ENCODE results near the gene ZNF80.
"Not testable (repeated sequence)": the region's sequence is repeated elsewhere in the genome, so short reads cannot be mapped to it uniquely, and the experiment has no call there.

The ZNF80 gene

DNA sequence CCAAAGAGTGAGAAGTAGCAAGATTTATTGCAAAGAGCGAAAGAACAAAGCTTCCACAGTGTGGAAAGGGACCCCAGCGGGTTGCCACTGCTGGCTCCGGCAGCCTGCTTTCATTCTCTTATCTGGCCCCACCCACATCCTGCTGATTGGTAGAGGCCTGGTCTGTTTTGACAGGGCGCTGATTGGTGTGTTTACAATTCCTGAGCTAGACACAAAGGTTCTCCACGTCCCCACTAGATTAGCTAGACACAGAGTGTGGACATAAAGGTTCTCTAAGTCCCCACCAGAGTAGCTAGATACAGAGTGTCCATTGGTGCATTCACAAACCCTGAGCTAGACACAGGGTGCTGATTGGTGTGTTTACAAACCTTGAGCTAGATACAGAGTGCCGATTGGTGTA, at the start of gene ZNF80:
ZNF80 (minus strand) TSS at position 101 of the 400 bp plus-strand sequence. CDS start 504 bp downstream, outside the sequence.
- H3K4me2 ChIP-seq (ENCODE audit: low read length); H3K9me3 ChIP-seq (ENCODE audit: control insufficient read depth, insufficient read depth, low read length); H3K27ac ChIP-seq (ENCODE audit: low read depth, low read length); H3F3A ChIP-seq (ENCODE audit: control insufficient read depth, insufficient read depth); H3K4me3 ChIP-seq (ENCODE audit: low read length); H3K9me2 ChIP-seq (replicated peaks; ENCODE audit: control insufficient read depth, low read length); H3K79me2 ChIP-seq (ENCODE audit: control insufficient read depth, low read length); H4K20me1 ChIP-seq (ENCODE audit: control insufficient read depth, insufficient read depth, low read depth, low read length); H3K4me1 ChIP-seq (ENCODE audit: control insufficient read depth, low read length); H3K36me3 ChIP-seq (ENCODE audit: control insufficient read depth, low read length); H3K27me3 ChIP-seq (ENCODE audit: control insufficient read depth, low read length): not testable (repeated sequence)

- Histone ChIP-seq H3F3A (ENCODE audit: control insufficient read depth, insufficient read depth) (no peaks in the 10 kb centered on the region), H3K9me3 (ENCODE audit: control insufficient read depth, insufficient read depth, low read length) (no peaks in the 10 kb centered on the region), H3K4me2 (ENCODE audit: low read length) (no peak overlapping the region), H3K9me2 (replicated peaks; ENCODE audit: control insufficient read depth, low read length) (no peaks in the 10 kb centered on the region), H3K4me3 (ENCODE audit: low read length) (no peak overlapping the region), H3K27me3 (ENCODE audit: control insufficient read depth, low read length) (no peaks in the 10 kb centered on the region), H3K36me3 (ENCODE audit: control insufficient read depth, low read length) (no peaks in the 10 kb centered on the region), H3K27ac (ENCODE audit: low read depth, low read length) (no peak overlapping the region), H4K20me1 (ENCODE audit: control insufficient read depth, insufficient read depth, low read depth, low read length) (no peaks in the 10 kb centered on the region), H3K79me2 (ENCODE audit: control insufficient read depth, low read length) (no peaks in the 10 kb centered on the region), H3K4me1 (ENCODE audit: control insufficient read depth, low read length) (peaks cover 10% of the 10 kb centered on the region)
- TF ChIP-seq, protein P1, sequence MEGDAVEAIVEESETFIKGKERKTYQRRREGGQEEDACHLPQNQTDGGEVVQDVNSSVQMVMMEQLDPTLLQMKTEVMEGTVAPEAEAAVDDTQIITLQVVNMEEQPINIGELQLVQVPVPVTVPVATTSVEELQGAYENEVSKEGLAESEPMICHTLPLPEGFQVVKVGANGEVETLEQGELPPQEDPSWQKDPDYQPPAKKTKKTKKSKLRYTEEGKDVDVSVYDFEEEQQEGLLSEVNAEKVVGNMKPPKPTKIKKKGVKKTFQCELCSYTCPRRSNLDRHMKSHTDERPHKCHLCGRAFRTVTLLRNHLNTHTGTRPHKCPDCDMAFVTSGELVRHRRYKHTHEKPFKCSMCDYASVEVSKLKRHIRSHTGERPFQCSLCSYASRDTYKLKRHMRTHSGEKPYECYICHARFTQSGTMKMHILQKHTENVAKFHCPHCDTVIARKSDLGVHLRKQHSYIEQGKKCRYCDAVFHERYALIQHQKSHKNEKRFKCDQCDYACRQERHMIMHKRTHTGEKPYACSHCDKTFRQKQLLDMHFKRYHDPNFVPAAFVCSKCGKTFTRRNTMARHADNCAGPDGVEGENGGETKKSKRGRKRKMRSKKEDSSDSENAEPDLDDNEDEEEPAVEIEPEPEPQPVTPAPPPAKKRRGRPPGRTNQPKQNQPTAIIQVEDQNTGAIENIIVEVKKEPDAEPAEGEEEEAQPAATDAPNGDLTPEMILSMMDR (IDR thresholded peaks at IDR 0.05; ENCODE audit: low read depth, low read length, poor library complexity, severe bottlenecking): no peak
- TF ChIP-seq EZH2phosphoT487 (IDR thresholded peaks at IDR 0.05; ENCODE audit: borderline replicate concordance, low read length): no peak
These were observed 48.9 kb upstream of the ZNF80 start for GRCh38 chr3:114286266-114286665.

DNA sequence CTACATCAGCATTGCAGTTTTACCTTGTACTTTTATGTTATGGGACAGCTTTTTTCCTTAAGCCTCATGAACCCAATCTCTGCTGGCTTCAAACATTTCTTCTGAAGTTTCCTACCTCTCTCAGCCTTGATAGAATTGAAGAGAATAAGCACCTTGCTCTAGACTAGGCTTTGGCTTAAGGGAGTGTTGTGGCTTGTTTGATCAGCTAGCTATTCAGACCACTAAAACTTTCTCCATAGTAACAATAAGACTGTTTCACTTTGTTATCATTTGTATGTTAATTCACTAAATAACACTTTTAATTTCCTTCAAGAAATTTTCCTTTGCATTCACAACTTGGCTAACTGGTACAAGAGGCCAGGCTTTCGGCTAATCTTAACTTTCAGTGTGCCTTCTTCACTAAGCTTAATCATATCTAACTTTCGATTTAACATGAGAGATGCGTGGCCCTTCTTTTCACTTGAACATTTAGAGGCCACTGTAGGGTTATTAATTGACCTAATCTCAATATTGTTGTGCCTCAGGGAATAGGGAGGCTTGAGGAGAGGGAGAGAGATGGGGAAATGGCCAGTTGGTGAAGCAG, 48.4 kb upstream of the ZNF80 start:
- H3K4me3 ChIP-seq (ENCODE audit: low read length): no peak overlapping the region
- H3K4me1 ChIP-seq (ENCODE audit: control insufficient read depth, low read length): peaks cover 4% of the 10 kb centered on the region
- TF ChIP-seq, protein P1 (IDR thresholded peaks at IDR 0.05; ENCODE audit: low read depth, low read length, poor library complexity, severe bottlenecking): no peak
- H3K36me3 ChIP-seq (ENCODE audit: control insufficient read depth, low read length): no peaks in the 10 kb centered on the region
- H4K20me1 ChIP-seq (ENCODE audit: control insufficient read depth, insufficient read depth, low read depth, low read length): no peaks in the 10 kb centered on the region
- H3K27ac ChIP-seq (ENCODE audit: low read depth, low read length): no peak overlapping the region
- H3K4me2 ChIP-seq (ENCODE audit: low read length): no peak overlapping the region
- H3K9me3 ChIP-seq (ENCODE audit: control insufficient read depth, insufficient read depth, low read length): no peaks in the 10 kb centered on the region
- H3K79me2 ChIP-seq (ENCODE audit: control insufficient read depth, low read length): no peaks in the 10 kb centered on the region
- H3F3A ChIP-seq (ENCODE audit: control insufficient read depth, insufficient read depth): no peaks in the 10 kb centered on the region
- no peaks in the 10 kb centered on the region for H3K27me3 ChIP-seq (ENCODE audit: control insufficient read depth, low read length)
- no peaks in the 10 kb centered on the region for H3K9me2 ChIP-seq (replicated peaks; ENCODE audit: control insufficient read depth, low read length)

DNA sequence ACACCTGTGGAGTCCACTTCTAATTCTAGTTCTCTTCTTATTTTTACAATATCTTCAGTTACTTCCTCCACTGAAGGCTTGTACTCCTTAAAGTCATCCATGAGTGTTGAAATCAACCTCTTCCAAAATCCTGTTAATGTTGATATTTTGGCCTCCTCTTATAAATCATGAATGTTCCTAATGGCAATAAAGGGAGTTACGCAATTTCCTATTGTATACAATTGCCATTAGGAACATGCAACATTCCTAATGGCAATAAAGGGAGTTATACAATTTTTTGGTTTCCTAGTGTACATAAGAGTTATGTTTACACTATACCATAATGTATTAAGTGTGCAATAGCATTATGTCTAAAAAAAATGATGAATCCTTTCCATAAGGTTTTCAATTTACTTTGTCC, 47.3 kb upstream of the ZNF80 start:
- Histone ChIP-seq H3K36me3 (ENCODE audit: control insufficient read depth, low read length) (no peaks in the 10 kb centered on the region), H3K79me2 (ENCODE audit: control insufficient read depth, low read length) (no peaks in the 10 kb centered on the region), H3K27ac (ENCODE audit: low read depth, low read length) (no peak overlapping the region), H3K27me3 (ENCODE audit: control insufficient read depth, low read length) (no peaks in the 10 kb centered on the region), H4K20me1 (ENCODE audit: control insufficient read depth, insufficient read depth, low read depth, low read length) (no peaks in the 10 kb centered on the region), H3K9me2 (replicated peaks; ENCODE audit: control insufficient read depth, low read length) (no peaks in the 10 kb centered on the region), H3K4me1 (ENCODE audit: control insufficient read depth, low read length) (no peaks in the 10 kb centered on the region), H3K4me3 (ENCODE audit: low read length) (no peak overlapping the region), H3K4me2 (ENCODE audit: low read length) (no peak overlapping the region), H3F3A (ENCODE audit: control insufficient read depth, insufficient read depth) (no peaks in the 10 kb centered on the region), H3K9me3 (ENCODE audit: control insufficient read depth, insufficient read depth, low read length) (no peaks in the 10 kb centered on the region)
- TF ChIP-seq, protein P1 (IDR thresholded peaks at IDR 0.05; ENCODE audit: low read depth, low read length, poor library complexity, severe bottlenecking): no peak
- TF ChIP-seq EZH2phosphoT487 (IDR thresholded peaks at IDR 0.05; ENCODE audit: borderline replicate concordance, low read length): no peak

- not testable (repeated sequence) for H3K27ac ChIP-seq (ENCODE audit: low read depth, low read length)
These were observed 39.5 kb upstream of the ZNF80 start for GRCh38 chr3:114276856-114277255.

More at GRCh38 chr3:114276856-114277255, 39.5 kb upstream of the ZNF80 start:
- H3K9me2 ChIP-seq (replicated peaks; ENCODE audit: control insufficient read depth, low read length); H3F3A ChIP-seq (ENCODE audit: control insufficient read depth, insufficient read depth); H3K79me2 ChIP-seq (ENCODE audit: control insufficient read depth, low read length); H3K4me2 ChIP-seq (ENCODE audit: low read length); H3K4me3 ChIP-seq (ENCODE audit: low read length); H3K9me3 ChIP-seq (ENCODE audit: control insufficient read depth, insufficient read depth, low read length); H3K27me3 ChIP-seq (ENCODE audit: control insufficient read depth, low read length); H4K20me1 ChIP-seq (ENCODE audit: control insufficient read depth, insufficient read depth, low read depth, low read length); H3K4me1 ChIP-seq (ENCODE audit: control insufficient read depth, low read length); H3K36me3 ChIP-seq (ENCODE audit: control insufficient read depth, low read length): not testable (repeated sequence)
